Neural progenitor cell (in vitro differentiated cells): ENCODE results near the gene PHF14. TPM values are rescaled to one million over a fixed set of nuclear protein-coding genes. Genes with fewer than 3 reads are reported as not detected.

ENCODE experiments used
- DNase-seq: peaks from one replicate; pipeline ENCODE4 v3.0.0-alpha.2; 2016; ENCODE audit warnings: low spot score
- H2AFZ ChIP-seq: fragments of 200-600 bp; sonication (generic); replicated peaks from 2 replicates; pipeline ENCODE4 v1.6.1; 2016; ENCODE audit warnings: antibody characterized with exemption
- H3F3A ChIP-seq: fragments of 200-600 bp; sonication (generic); 2 replicates; pipeline ENCODE4 v1.6.1; 2016; ENCODE audit warnings: antibody characterized with exemption, low read depth
- H3K27ac ChIP-seq: fragments of 200-600 bp; sonication (generic); 2 replicates; pipeline ENCODE4 v1.5.1; 2016; ENCODE audit warnings: mild to moderate bottlenecking
- H3K27me3 ChIP-seq: fragments of 200-600 bp; sonication (generic); 2 replicates; pipeline ENCODE4 v1.6.1; 2016; ENCODE audit warnings: mild to moderate bottlenecking, moderate library complexity
- H3K36me3 ChIP-seq: fragments of 200-600 bp; sonication (generic); 2 replicates; pipeline ENCODE4 v1.5.1; 2016
- H3K4me1 ChIP-seq: fragments of 200-600 bp; sonication (generic); 2 replicates; pipeline ENCODE4 v1.6.1; 2016; ENCODE audit warnings: mixed run types
- H3K4me2 ChIP-seq: fragments of 200-600 bp; sonication (generic); 2 replicates; pipeline ENCODE4 v1.6.1; 2016
- H3K4me3 ChIP-seq: fragments of 200-600 bp; sonication (generic); 2 replicates; pipeline ENCODE4 v1.5.1; 2016
- H3K79me2 ChIP-seq: fragments of 200-600 bp; sonication (generic); 2 replicates; pipeline ENCODE4 v1.6.1; 2016; ENCODE audit warnings: low read depth
- H3K9ac ChIP-seq: fragments of 200-600 bp; sonication (generic); 2 replicates; pipeline ENCODE4 v1.6.1; 2016
- H3K9me3 ChIP-seq: fragments of 200-600 bp; sonication (generic); 2 replicates; pipeline ENCODE4 v1.5.1; 2016; ENCODE audit warnings: low read depth
- H4K20me1 ChIP-seq: fragments of 200-600 bp; sonication (generic); 2 replicates; pipeline ENCODE4 v1.6.1; 2016; ENCODE audit warnings: low read depth
- H3K27ac Mint-ChIP-seq: 3 replicates; pipeline ENCODE4 v1.8.0; 2021; ENCODE audit warnings: mixed read lengths
- H3K27me3 Mint-ChIP-seq: 2 replicates; pipeline ENCODE4 v1.8.0; 2022; ENCODE audit warnings: low read depth, mild to moderate bottlenecking, inconsistent platforms, moderate library complexity, mixed read lengths; ENCODE audit not compliant: insufficient read depth
- H3K36me3 Mint-ChIP-seq: 3 replicates; pipeline ENCODE4 v1.8.0; 2021; ENCODE audit warnings: mixed read lengths
- H3K4me1 Mint-ChIP-seq: 3 replicates; pipeline ENCODE4 v1.8.0; 2021; ENCODE audit warnings: mixed read lengths
- H3K4me3 Mint-ChIP-seq: 3 replicates; pipeline ENCODE4 v1.8.0; 2021; ENCODE audit warnings: mild to moderate bottlenecking, moderate library complexity, mixed read lengths
- H3K9me3 Mint-ChIP-seq: 3 replicates; pipeline ENCODE4 v1.8.0; 2020; ENCODE audit warnings: mixed read lengths
- CTCF ChIP-seq: fragments of 200-600 bp; sonication (generic); IDR thresholded peaks from 2 replicates; pipeline ENCODE4 v1.5.1; 2017; ENCODE audit warnings: antibody characterized with exemption, mild to moderate bottlenecking
- EZH2 ChIP-seq: fragments of 200-600 bp; sonication (generic); IDR thresholded peaks from 2 replicates; pipeline ENCODE4 v1.6.1; 2017; ENCODE audit warnings: antibody characterized with exemption, mild to moderate bottlenecking, moderate library complexity
- EZH2phosphoT487 ChIP-seq: fragments of 200-600 bp; sonication (generic); IDR thresholded peaks from 2 replicates; pipeline ENCODE4 v1.6.1; 2017; ENCODE audit warnings: antibody characterized with exemption
- total RNA-seq: library from RNA; depleted of rRNA; stranded (reverse); fragments of >200 nt; gene quantifications from 2 replicates; pipeline ENCODE4 v1.2.3, GENCODE V29; 2015; ENCODE audit warnings: low replicate concordance

PHF14 gene
- total RNA-seq, 1 donor from 2014 or later: 80.4 TPM

- peaks cover 43% of the 10 kb centered on the region for H3K79me2 ChIP-seq
- no peaks in the 10 kb centered on the region for H3F3A ChIP-seq
- H2AFZ ChIP-seq: no peak overlapping the region
- no peak overlapping the region for H3K27ac ChIP-seq
- H3K9me3 ChIP-seq: no peaks in the 10 kb centered on the region
- no peak overlapping the region for H3K4me3 ChIP-seq
- no peaks in the 10 kb centered on the region for H3K4me1 ChIP-seq
- no peaks in the 10 kb centered on the region for H4K20me1 ChIP-seq
- Mint-ChIP-seq H3K27me3 (peaks cover 4% of the 10 kb centered on the region), H3K4me3 (no peak overlapping the region), H3K9me3 (peaks cover 6% of the 10 kb centered on the region), H3K4me1 (no peaks in the 10 kb centered on the region), H3K27ac (no peak overlapping the region), H3K36me3 (peaks cover 52% of the 10 kb centered on the region)
- TF ChIP-seq EZH2: no peak
- no peak for TF ChIP-seq CTCF
- no peak for TF ChIP-seq EZH2phosphoT487
- H3K36me3 ChIP-seq: peaks cover 8% of the 10 kb centered on the region
- H3K27me3 ChIP-seq: no peaks in the 10 kb centered on the region
- DNase-seq: no peak
- no peak overlapping the region for H3K9ac ChIP-seq
- no peak overlapping the region for H3K4me2 ChIP-seq
Measured at GRCh38 chr7:11021468-11021867, 47.8 kb downstream of the PHF14 start.

- TF ChIP-seq EZH2phosphoT487 (no peak), EZH2 (no peak), CTCF (no peak)
Measured at GRCh38 chr7:11026452-11027359, 53.0 kb downstream of the PHF14 start.

GRCh38 chr7:11035661-11036060 is 62.0 kb downstream of the PHF14 start:
- no peaks in the 10 kb centered on the region for H3K4me1 Mint-ChIP-seq
- H3K36me3 Mint-ChIP-seq: peaks cover 15% of the 10 kb centered on the region

More at GRCh38 chr7:11026452-11027359, 53.0 kb downstream of the PHF14 start:
- peaks cover 4% of the 10 kb centered on the region for H3K27me3 Mint-ChIP-seq
- Histone ChIP-seq H3K4me1 (no peaks in the 10 kb centered on the region), H3K36me3 (peaks cover 8% of the 10 kb centered on the region), H3K4me2 (no peak overlapping the region), H3K27me3 (no peaks in the 10 kb centered on the region), H3F3A (no peaks in the 10 kb centered on the region), H2AFZ (no peak overlapping the region), H3K27ac (no peak overlapping the region), H3K79me2 (peaks cover 7% of the 10 kb centered on the region), H4K20me1 (no peaks in the 10 kb centered on the region), H3K4me3 (no peak overlapping the region), H3K9ac (no peak overlapping the region), H3K9me3 (no peaks in the 10 kb centered on the region)
- H3K27ac Mint-ChIP-seq: no peak overlapping the region
- no peaks in the 10 kb centered on the region for H3K4me1 Mint-ChIP-seq
- DNase-seq: no peak
- H3K9me3 Mint-ChIP-seq: no peaks in the 10 kb centered on the region
- no peak overlapping the region for H3K4me3 Mint-ChIP-seq
- H3K36me3 Mint-ChIP-seq: peaks cover 33% of the 10 kb centered on the region

More at GRCh38 chr7:11035661-11036060, 62.0 kb downstream of the PHF14 start:
- Mint-ChIP-seq H3K27me3 (no peaks in the 10 kb centered on the region), H3K4me3 (no peak overlapping the region), H3K27ac (no peak overlapping the region), H3K9me3 (no peaks in the 10 kb centered on the region)
- no peak for DNase-seq
- no peaks in the 10 kb centered on the region for H3F3A ChIP-seq
- TF ChIP-seq EZH2: no peak
- no peak for TF ChIP-seq EZH2phosphoT487
- no peak for TF ChIP-seq CTCF
- peaks cover 10% of the 10 kb centered on the region for H3K36me3 ChIP-seq
- no peak overlapping the region for H3K4me3 ChIP-seq
- H3K27me3 ChIP-seq: no peaks in the 10 kb centered on the region
- no peak overlapping the region for H3K4me2 ChIP-seq
- H4K20me1 ChIP-seq: no peaks in the 10 kb centered on the region
- no peak overlapping the region for H3K27ac ChIP-seq
- H3K79me2 ChIP-seq: no peaks in the 10 kb centered on the region
- H3K4me1 ChIP-seq: no peaks in the 10 kb centered on the region
- H3K9ac ChIP-seq: no peak overlapping the region
- H3K9me3 ChIP-seq: no peaks in the 10 kb centered on the region
- no peak overlapping the region for H2AFZ ChIP-seq
